ENCODE results near the gene PPP4R4. TPM values are rescaled to one million over a fixed set of nuclear protein-coding genes. Genes with fewer than 3 reads are reported as not detected.

PPP4R4 gene
- total and polyA plus RNA-seq, 4 donors: 0.08 to 0.93 (median 0.10) TPM; not detected in 1

GRCh38 chr14:94180655-94181271 lies 6.6 kb downstream of the PPP4R4 start:
- Histone ChIP-seq H3K4me3 (ENCODE audit: low read length in 2 of 2) (no peak overlapping the region), H3K27me3 (ENCODE audit: control insufficient read depth in 1 of 2, insufficient read depth in 2 of 2, low read length in 1 of 2) (no peaks in the 10 kb centered on the region), H3K9me3 (ENCODE audit: control insufficient read depth, low read length) (no peaks in the 10 kb centered on the region), H3K36me3 (ENCODE audit: control insufficient read depth in 1 of 2, insufficient read depth in 2 of 2, low read length in 1 of 2) (no peaks in the 10 kb centered on the region), H3K27ac (ENCODE audit: low read depth in 1 of 2, low read length in 2 of 2) (no peak overlapping the region), H3K4me1 (ENCODE audit: control insufficient read depth in 1 of 2, insufficient read depth in 2 of 2, low read length in 2 of 2) (no peaks in the 10 kb centered on the region)
- DNase-seq: no peak
- 7 to 8% methylated on average over 4 of the region's 4 CpGs for WGBS, 2 donors
- ATAC-seq (ENCODE audit: low FRiP score): no peak
- intact Hi-C loops (cut with DNase I): loop anchor here in 1 of 2 donors (2.0 kb wide), 1 partner anchor 144 kb away; no protein-coding TSS in a partner anchor

- no peaks in the 10 kb centered on the region for H3K4me1 ChIP-seq (ENCODE audit: control insufficient read depth in 1 of 2, insufficient read depth in 2 of 2, low read length in 2 of 2)
- DNase-seq: no peak
- H3K27ac ChIP-seq (ENCODE audit: low read depth in 1 of 2, low read length in 2 of 2): no peak overlapping the region
- no peaks in the 10 kb centered on the region for H3K27me3 ChIP-seq (ENCODE audit: control insufficient read depth in 1 of 2, insufficient read depth in 2 of 2, low read length in 1 of 2)
- no peaks in the 10 kb centered on the region for H3K9me3 ChIP-seq (ENCODE audit: control insufficient read depth, low read length)
- no peak for ATAC-seq (ENCODE audit: low FRiP score)
- WGBS, 2 donors: 77 to 80% methylated on average over 2 of the region's 2 CpGs
- H3K36me3 ChIP-seq (ENCODE audit: control insufficient read depth in 1 of 2, insufficient read depth in 2 of 2, low read length in 1 of 2): no peaks in the 10 kb centered on the region
- intact Hi-C loops (cut with DNase I): loop anchor here in 1 of 2 donors (2.0 kb wide), 1 partner anchor 145 kb away; no protein-coding TSS in a partner anchor
- H3K4me3 ChIP-seq (ENCODE audit: low read length in 2 of 2): no peak overlapping the region
Measured at GRCh38 chr14:94181835-94182234, 7.7 kb downstream of the PPP4R4 start.

GRCh38 chr14:94192536-94192935 lies 18.4 kb downstream of the PPP4R4 start:
- no peaks in the 10 kb centered on the region for H3K9me3 ChIP-seq (ENCODE audit: control insufficient read depth, low read length)
- 51 to 64% methylated on average over 1 of the region's 1 CpG for WGBS, 2 donors
- H3K27me3 ChIP-seq (ENCODE audit: control insufficient read depth in 1 of 2, insufficient read depth in 2 of 2, low read length in 1 of 2): no peaks in the 10 kb centered on the region
- no peak overlapping the region for H3K4me3 ChIP-seq (ENCODE audit: low read length in 2 of 2)
- ATAC-seq (ENCODE audit: low FRiP score): no peak
- intact Hi-C loops (cut with DNase I): no loop called here
- no peaks in the 10 kb centered on the region for H3K4me1 ChIP-seq (ENCODE audit: control insufficient read depth in 1 of 2, insufficient read depth in 2 of 2, low read length in 2 of 2)
- no peak for DNase-seq
- H3K27ac ChIP-seq (ENCODE audit: low read depth in 1 of 2, low read length in 2 of 2): no peak overlapping the region
- no peaks in the 10 kb centered on the region for H3K36me3 ChIP-seq (ENCODE audit: control insufficient read depth in 1 of 2, insufficient read depth in 2 of 2, low read length in 1 of 2)

- ATAC-seq (ENCODE audit: low FRiP score) (no peak), DNase-seq (no peak)
- Histone ChIP-seq H3K4me3 (ENCODE audit: low read length in 2 of 2) (no peak overlapping the region), H3K27ac (ENCODE audit: low read depth in 1 of 2, low read length in 2 of 2) (no peak overlapping the region), H3K36me3 (ENCODE audit: control insufficient read depth in 1 of 2, insufficient read depth in 2 of 2, low read length in 1 of 2) (no peaks in the 10 kb centered on the region), H3K9me3 (ENCODE audit: control insufficient read depth, low read length) (no peaks in the 10 kb centered on the region), H3K27me3 (ENCODE audit: control insufficient read depth in 1 of 2, insufficient read depth in 2 of 2, low read length in 1 of 2) (no peaks in the 10 kb centered on the region), H3K4me1 (ENCODE audit: control insufficient read depth in 1 of 2, insufficient read depth in 2 of 2, low read length in 2 of 2) (no peaks in the 10 kb centered on the region)
- intact Hi-C loops (cut with DNase I): no loop called here
- 20 to 33% methylated on average over 1 of the region's 1 CpG for WGBS, 2 donors
Measured at GRCh38 chr14:94193776-94194175, 19.7 kb downstream of the PPP4R4 start.

GRCh38 chr14:94196057-94196456 lies 21.9 kb downstream of the PPP4R4 start:
- Histone ChIP-seq H3K27ac (ENCODE audit: low read depth in 1 of 2, low read length in 2 of 2) (no peak overlapping the region), H3K36me3 (ENCODE audit: control insufficient read depth in 1 of 2, insufficient read depth in 2 of 2, low read length in 1 of 2) (no peaks in the 10 kb centered on the region), H3K27me3 (ENCODE audit: control insufficient read depth in 1 of 2, insufficient read depth in 2 of 2, low read length in 1 of 2) (no peaks in the 10 kb centered on the region), H3K9me3 (ENCODE audit: control insufficient read depth, low read length) (no peaks in the 10 kb centered on the region), H3K4me3 (ENCODE audit: low read length in 2 of 2) (no peak overlapping the region), H3K4me1 (ENCODE audit: control insufficient read depth in 1 of 2, insufficient read depth in 2 of 2, low read length in 2 of 2) (no peaks in the 10 kb centered on the region)
- DNase-seq (no peak), ATAC-seq (ENCODE audit: low FRiP score) (no peak)
- intact Hi-C loops (cut with DNase I): no loop called here
- WGBS, 2 donors: 77 to 81% methylated on average over 2 of the region's 2 CpGs

GRCh38 chr14:94203473-94204210 lies 29.5 kb downstream of the PPP4R4 start:
- ATAC-seq (ENCODE audit: low FRiP score) (no peak), DNase-seq (no peak)
- Histone ChIP-seq H3K36me3 (ENCODE audit: control insufficient read depth in 1 of 2, insufficient read depth in 2 of 2, low read length in 1 of 2) (no peaks in the 10 kb centered on the region), H3K4me3 (ENCODE audit: low read length in 2 of 2) (no peak overlapping the region), H3K27me3 (ENCODE audit: control insufficient read depth in 1 of 2, insufficient read depth in 2 of 2, low read length in 1 of 2) (no peaks in the 10 kb centered on the region), H3K27ac (ENCODE audit: low read depth in 1 of 2, low read length in 2 of 2) (no peak overlapping the region), H3K4me1 (ENCODE audit: control insufficient read depth in 1 of 2, insufficient read depth in 2 of 2, low read length in 2 of 2) (no peaks in the 10 kb centered on the region), H3K9me3 (ENCODE audit: control insufficient read depth, low read length) (no peaks in the 10 kb centered on the region)
- intact Hi-C loops (cut with DNase I): no loop called here
- WGBS, 2 donors: 38 to 45% methylated on average over 2 of the region's 2 CpGs

- intact Hi-C loops (cut with DNase I): no loop called here
- WGBS, 2 donors: 59 to 77% methylated on average over 1 of the region's 1 CpG
- Histone ChIP-seq H3K4me3 (ENCODE audit: low read length in 2 of 2) (no peak overlapping the region), H3K4me1 (ENCODE audit: control insufficient read depth in 1 of 2, insufficient read depth in 2 of 2, low read length in 2 of 2) (no peaks in the 10 kb centered on the region), H3K27ac (ENCODE audit: low read depth in 1 of 2, low read length in 2 of 2) (no peak overlapping the region), H3K36me3 (ENCODE audit: control insufficient read depth in 1 of 2, insufficient read depth in 2 of 2, low read length in 1 of 2) (no peaks in the 10 kb centered on the region), H3K27me3 (ENCODE audit: control insufficient read depth in 1 of 2, insufficient read depth in 2 of 2, low read length in 1 of 2) (no peaks in the 10 kb centered on the region), H3K9me3 (ENCODE audit: control insufficient read depth, low read length) (peaks cover 3% of the 10 kb centered on the region)
- no peak for DNase-seq
- ATAC-seq (ENCODE audit: low FRiP score): no peak
Measured at GRCh38 chr14:94213021-94213420, 38.9 kb downstream of the PPP4R4 start.

GRCh38 chr14:94213741-94214140 lies 39.6 kb downstream of the PPP4R4 start:
- H3K4me3 ChIP-seq (ENCODE audit: low read length in 2 of 2): no peak overlapping the region
- no peaks in the 10 kb centered on the region for H3K36me3 ChIP-seq (ENCODE audit: control insufficient read depth in 1 of 2, insufficient read depth in 2 of 2, low read length in 1 of 2)
- 73 to 94% methylated on average over 2 of the region's 2 CpGs for whole genome bisulfite sequencing, 2 donors
- intact Hi-C loops (cut with DNase I): no loop called here
- H3K9me3 ChIP-seq (ENCODE audit: control insufficient read depth, low read length): peaks cover 3% of the 10 kb centered on the region
- no peak overlapping the region for H3K27ac ChIP-seq (ENCODE audit: low read depth in 1 of 2, low read length in 2 of 2)
- DNase-seq (no peak), ATAC-seq (ENCODE audit: low FRiP score) (no peak)
- no peaks in the 10 kb centered on the region for H3K27me3 ChIP-seq (ENCODE audit: control insufficient read depth in 1 of 2, insufficient read depth in 2 of 2, low read length in 1 of 2)
- H3K4me1 ChIP-seq (ENCODE audit: control insufficient read depth in 1 of 2, insufficient read depth in 2 of 2, low read length in 2 of 2): no peaks in the 10 kb centered on the region

GRCh38 chr14:94217116-94217515 lies 43.0 kb downstream of the PPP4R4 start:
- WGBS, 2 donors: 71 to 73% methylated on average over 2 of the region's 2 CpGs
- Histone ChIP-seq H3K9me3 (ENCODE audit: control insufficient read depth, low read length) (peaks cover 3% of the 10 kb centered on the region), H3K27ac (ENCODE audit: low read depth in 1 of 2, low read length in 2 of 2) (no peak overlapping the region), H3K27me3 (ENCODE audit: control insufficient read depth in 1 of 2, insufficient read depth in 2 of 2, low read length in 1 of 2) (no peaks in the 10 kb centered on the region), H3K4me3 (ENCODE audit: low read length in 2 of 2) (no peak overlapping the region), H3K36me3 (ENCODE audit: control insufficient read depth in 1 of 2, insufficient read depth in 2 of 2, low read length in 1 of 2) (no peaks in the 10 kb centered on the region), H3K4me1 (ENCODE audit: control insufficient read depth in 1 of 2, insufficient read depth in 2 of 2, low read length in 2 of 2) (no peaks in the 10 kb centered on the region)
- intact Hi-C loops (cut with DNase I): no loop called here
- DNase-seq (no peak), ATAC-seq (ENCODE audit: low FRiP score) (no peak)

All from aorta (tissue), 5 donors.